ENCODE measurements around the gene WAPL. TPM values are rescaled to one million over a fixed set of nuclear protein-coding genes. Genes with fewer than 3 reads are reported as not detected.

Gene WAPL
- total RNA-seq, 1 experiment from 2014 or later, result 24.5 TPM

DNA sequence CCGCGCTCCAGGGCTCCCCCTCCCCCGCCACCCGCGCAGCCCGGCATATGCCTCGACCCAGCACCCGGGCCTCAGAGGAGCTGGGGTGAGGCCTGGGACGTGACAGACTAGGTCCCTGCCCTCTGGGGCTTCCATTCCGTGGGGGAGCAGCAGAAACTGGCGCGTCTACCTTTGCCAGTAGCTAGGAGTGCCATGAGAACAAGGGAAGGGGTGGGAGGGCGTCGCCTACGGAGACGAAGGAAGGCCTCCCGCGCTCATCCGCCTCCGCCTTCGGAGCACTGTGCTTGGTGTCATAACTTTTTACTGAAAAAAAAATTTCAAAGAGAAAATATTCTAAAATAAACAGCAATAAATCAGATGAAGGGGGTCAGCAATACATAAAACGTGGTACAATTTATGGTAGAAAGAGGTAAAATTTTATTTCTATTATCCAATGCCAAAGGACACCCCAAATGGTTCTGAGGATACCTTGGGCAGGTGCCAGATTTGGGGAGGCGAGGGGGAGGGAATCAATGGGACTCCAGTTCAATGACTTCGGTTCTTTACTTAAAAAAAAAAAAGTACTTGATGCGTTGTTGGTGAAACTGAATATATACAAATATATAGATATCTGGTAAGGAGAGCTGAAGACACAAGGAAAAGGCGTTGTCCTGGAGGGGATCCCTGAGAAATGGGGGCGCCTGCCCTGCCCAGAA lies 119.9 kb downstream of the WAPL start:
- no peak overlapping the region for H3K27ac ChIP-seq (ENCODE audit: low read length)
- POLR2A ChIA-PET (ENCODE audit: unreplicated experiment), result no interaction called here

DNA sequence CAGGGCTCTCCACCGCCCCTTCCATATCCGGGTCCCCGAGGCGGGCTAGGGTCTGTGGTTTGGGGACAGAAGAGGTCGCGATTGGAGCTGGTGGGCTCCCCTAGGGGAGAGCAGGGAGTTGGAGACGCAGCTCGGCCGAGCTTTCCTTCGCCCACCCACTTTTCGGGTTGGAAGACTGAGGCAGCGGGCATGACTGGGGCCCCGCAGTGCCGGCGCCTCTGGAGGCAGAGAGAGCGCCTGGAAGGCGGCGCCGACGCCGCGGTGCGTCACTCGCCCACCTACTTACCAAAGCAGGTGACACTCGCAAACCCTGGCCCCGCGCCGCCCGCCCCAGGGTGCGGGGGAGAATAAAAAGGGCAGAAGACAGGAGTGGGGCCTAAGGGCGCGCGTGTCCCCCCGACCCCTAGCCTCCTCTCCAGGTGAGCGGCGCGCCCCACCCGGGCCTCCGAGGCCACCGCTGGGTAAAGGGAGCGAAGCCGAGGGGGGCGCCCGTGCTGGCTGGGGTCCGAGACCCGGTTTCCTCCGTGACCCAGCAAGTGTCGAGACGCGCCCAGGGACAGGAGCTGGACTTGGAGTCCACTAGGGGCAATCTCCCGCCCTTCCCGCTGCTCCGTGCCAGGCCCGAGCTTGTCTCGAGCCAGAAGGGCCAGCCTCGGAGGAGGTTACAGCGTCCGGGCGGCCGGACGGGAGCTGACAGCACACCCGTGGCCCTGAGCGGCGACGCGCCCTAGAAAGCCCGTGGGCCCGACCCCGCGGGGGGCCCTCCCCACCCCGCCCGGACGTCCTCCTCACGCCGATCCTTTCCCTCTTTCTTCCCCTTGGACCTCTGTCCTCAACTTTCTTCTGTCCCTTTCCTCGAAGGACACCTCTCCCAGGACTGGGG lies 120.6 kb downstream of the WAPL start:
- no peaks in the 10 kb centered on the region for H3K9me2 ChIP-seq (replicated peaks; ENCODE audit: low read length)
- peak overlapping the region; percentile 48 for H3K27ac ChIP-seq (ENCODE audit: low read length)
- BruUV-seq (replicated peaks), result no TSS peak
- H3K4me3 ChIP-seq (ENCODE audit: low read length), result peak overlapping the region; percentile 82
- no peaks in the 10 kb centered on the region for H3K27me3 ChIP-seq (ENCODE audit: low read length)
- CTCF ChIA-PET, result interaction anchor here (1.2 kb wide), 1 partner anchor 185 kb away, joined by 5 read pairs; no protein-coding TSS in a partner anchor
- H3K36me3 ChIP-seq (ENCODE audit: low read depth, low read length), result no peaks in the 10 kb centered on the region
- no peaks in the 10 kb centered on the region for H4K20me1 ChIP-seq (ENCODE audit: low read length)
- ATAC-seq, result peak; percentile 30
- H3F3A ChIP-seq (ENCODE audit: low read length, unreplicated experiment), result no peaks in the 10 kb centered on the region
- no peak for TF ChIP-seq CTCF (conservative IDR thresholded peaks at IDR 0.05; ENCODE audit: low read depth, low read length)
- no peak for TF ChIP-seq EZH2 (IDR thresholded peaks at IDR 0.05; ENCODE audit: low read length, unreplicated experiment)
- no peak for TF ChIP-seq EZH2phosphoT487 (IDR thresholded peaks at IDR 0.05; ENCODE audit: borderline replicate concordance, low read length)
- intact Hi-C loops (cut with micrococcal nuclease), result loop anchor here (1.0 kb wide), 2 partner anchors 120 to 184 kb away; partner anchors contain the start of gene WAPL
- peaks cover 10% of the 10 kb centered on the region for H3K4me1 ChIP-seq (ENCODE audit: insufficient read depth, low read length)
- H3K9ac ChIP-seq (ENCODE audit: low read length), result peak overlapping the region; percentile 64
- H3K9me3 ChIP-seq (ENCODE audit: low read length), result no peaks in the 10 kb centered on the region
- no peaks in the 10 kb centered on the region for H3K79me2 ChIP-seq (ENCODE audit: low read length)
- H2AFZ ChIP-seq (ENCODE audit: low read length), result peak overlapping the region; percentile 96
- POLR2A ChIA-PET (ENCODE audit: unreplicated experiment), result no interaction called here
- peak; percentile 34 for DNase-seq
- peak overlapping the region; percentile 98 for H3K4me2 ChIP-seq (ENCODE audit: low read length)

More for the DNA sequence above, 119.9 kb downstream of the WAPL start:
- no peaks in the 10 kb centered on the region for H3K79me2 ChIP-seq (ENCODE audit: low read length)
- intact Hi-C loops (cut with micrococcal nuclease), result no loop called here
- H3F3A ChIP-seq (ENCODE audit: low read length, unreplicated experiment), result no peaks in the 10 kb centered on the region
- no peaks in the 10 kb centered on the region for H3K27me3 ChIP-seq (ENCODE audit: low read length)
- no peaks in the 10 kb centered on the region for H3K9me3 ChIP-seq (ENCODE audit: low read length)
- H3K4me3 ChIP-seq (ENCODE audit: low read length), result peak overlapping the region; percentile 82
- no peak; the same call in 1 of the 2 replicates for ATAC-seq
- DNase-seq, result peak; percentile 7
- H3K9ac ChIP-seq (ENCODE audit: low read length), result no peak overlapping the region
- CTCF ChIA-PET, result no interaction called here
- TF ChIP-seq CTCF (conservative IDR thresholded peaks at IDR 0.05; ENCODE audit: low read depth, low read length), result no peak
- TF ChIP-seq EZH2 (IDR thresholded peaks at IDR 0.05; ENCODE audit: low read length, unreplicated experiment), result no peak
- no peak for TF ChIP-seq EZH2phosphoT487 (IDR thresholded peaks at IDR 0.05; ENCODE audit: borderline replicate concordance, low read length)
- peaks cover 10% of the 10 kb centered on the region for H3K4me1 ChIP-seq (ENCODE audit: insufficient read depth, low read length)
- BruUV-seq (replicated peaks), result no TSS peak
- no peaks in the 10 kb centered on the region for H3K36me3 ChIP-seq (ENCODE audit: low read depth, low read length)
- H3K4me2 ChIP-seq (ENCODE audit: low read length), result peak overlapping the region; percentile 98
- peak overlapping the region; percentile 96 for H2AFZ ChIP-seq (ENCODE audit: low read length)
- no peaks in the 10 kb centered on the region for H3K9me2 ChIP-seq (replicated peaks; ENCODE audit: low read length)
- H4K20me1 ChIP-seq (ENCODE audit: low read length), result no peaks in the 10 kb centered on the region

All from PC-3 (cell line).